PC-9 (cell line): ENCODE data around the gene ITGA3. TPM values are rescaled to one million over a fixed set of nuclear protein-coding genes. Genes with fewer than 3 reads are reported as not detected.

Experiments used
- BruUV-seq: library from RNA; stranded (reverse); fragments of 400-500 nt; replicated peaks from 2 replicates; lab custom pipeline; 2021; lab: Mats Ljungman, UMichigan
- CTCF ChIA-PET: fragments of 300-600 bp; sonication (Branson Sonifier 250); formaldehyde crosslinking; loops from one replicate; lab custom pipeline; 2022; ENCODE audit warnings: antibody characterized with exemption; lab: Charles Lee
- POLR2A ChIA-PET: fragments of 300-600 bp; sonication (Branson Sonifier 250); formaldehyde crosslinking; loops from one replicate; lab custom pipeline; 2022; ENCODE audit warnings: antibody characterized with exemption; ENCODE audit not compliant: unreplicated experiment; lab: Charles Lee
- DNase-seq, 2 experiments: peaks; one replicate each; pipeline versions ENCODE4 v3.0.0 to v3.0.0-alpha.2; 2015 to 2022; ENCODE audit warnings: mixed read lengths in 1 of 2
- H2AFZ ChIP-seq: fragments of 200-600 bp; sonication (generic); 2 replicates; pipeline ENCODE4 v1.8.1; 2017; ENCODE audit warnings: antibody characterized with exemption
- H3F3A ChIP-seq: fragments of 200-600 bp; sonication (generic); 2 replicates; pipeline ENCODE4 v1.8.1; 2017; ENCODE audit warnings: antibody characterized with exemption, mild to moderate bottlenecking, low read depth; ENCODE audit not compliant: insufficient read depth
- H3K27ac ChIP-seq: fragments of 200-600 bp; sonication (generic); 2 replicates; pipeline ENCODE4 v1.6.1; 2016; ENCODE audit warnings: mixed run types
- H3K27me3 ChIP-seq: fragments of 200-600 bp; sonication (generic); 2 replicates; pipeline ENCODE4 v1.6.1; 2016; ENCODE audit warnings: low read depth, mixed run types; ENCODE audit not compliant: insufficient read depth
- H3K36me3 ChIP-seq: fragments of 200-600 bp; sonication (generic); 2 replicates; pipeline ENCODE4 v1.6.1; 2016; ENCODE audit warnings: low read depth, mixed run types
- H3K4me1 ChIP-seq: fragments of 200-600 bp; sonication (generic); replicated peaks from 2 replicates; pipeline ENCODE4 v1.6.1; 2016; ENCODE audit warnings: mixed run types; ENCODE audit not compliant: insufficient read depth
- H3K4me2 ChIP-seq: fragments of 200-600 bp; sonication (generic); 2 replicates; pipeline ENCODE4 v1.6.1; 2017; ENCODE audit warnings: mixed run types
- H3K4me3 ChIP-seq: fragments of 200-600 bp; sonication (generic); 2 replicates; pipeline ENCODE4 v1.6.1; 2016; ENCODE audit warnings: mixed run types
- H3K79me2 ChIP-seq: fragments of 200-600 bp; sonication (generic); 2 replicates; pipeline ENCODE4 v1.6.1; 2017; ENCODE audit warnings: low read depth, mixed run types
- H3K9me2 ChIP-seq: fragments of 200-600 bp; sonication (generic); 2 replicates; pipeline ENCODE4 v1.8.1; 2017; ENCODE audit warnings: mild to moderate bottlenecking; ENCODE audit not compliant: insufficient read depth
- H3K9me3 ChIP-seq: fragments of 200-600 bp; sonication (generic); 2 replicates; pipeline ENCODE4 v1.8.1; 2016; ENCODE audit warnings: low read depth; ENCODE audit not compliant: insufficient read depth
- H4K20me1 ChIP-seq: fragments of 200-600 bp; sonication (generic); 2 replicates; pipeline ENCODE4 v1.8.1; 2017; ENCODE audit not compliant: insufficient read depth
- EZH2 ChIP-seq: fragments of 200-600 bp; sonication (generic); IDR thresholded peaks from 2 replicates; pipeline ENCODE4 v1.8.0; 2017; ENCODE audit warnings: antibody characterized with exemption, low read depth
- intact Hi-C: fragments of 100-400 bp; cut with micrococcal nuclease; formaldehyde crosslinking; loops from one replicate; pipeline ENCODE4 v1.10.0; 2022; ENCODE audit not compliant: unreplicated experiment
- total RNA-seq: library from RNA; stranded (reverse); gene quantifications from 2 replicates; pipeline ENCODE4 v1.2.3, GENCODE V29; 2021
- TF ChIP-seq, protein P1 (sequence below): fragments of 200-600 bp; sonication (generic); conservative IDR thresholded peaks from 2 replicates; pipeline ENCODE4 v1.6.1; 2017; ENCODE audit warnings: mixed run types, antibody characterized with exemption, mild to moderate bottlenecking, moderate library complexity

ITGA3 gene
- total RNA-seq, 1 experiment from 2014 or later, result 291 TPM

DNA sequence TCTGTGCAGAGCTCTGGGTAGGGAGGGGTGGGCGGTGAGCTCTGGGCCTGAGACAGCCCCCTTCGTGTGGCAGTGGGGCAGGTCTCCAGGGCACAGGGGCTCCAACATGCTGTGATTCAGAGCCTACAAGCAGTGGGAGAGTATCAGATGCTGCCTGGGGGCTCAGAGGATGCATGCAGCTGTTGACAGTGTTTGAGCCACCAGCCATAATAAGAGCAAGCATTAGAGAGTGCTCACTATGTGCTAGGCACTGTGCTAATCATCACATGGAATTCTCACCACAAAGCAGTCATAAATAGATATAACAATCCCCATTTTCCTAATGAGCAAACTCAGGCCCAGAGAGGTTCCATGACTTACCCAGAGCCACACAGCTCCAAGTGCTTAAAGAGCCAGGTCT is 47.3 kb downstream of the ITGA3 start:
- no peak overlapping the region for H3K4me3 ChIP-seq
- H2AFZ ChIP-seq, result no peak overlapping the region
- H3K9me3 ChIP-seq, result no peaks in the 10 kb centered on the region
- BruUV-seq, result no TSS peak
- no peaks in the 10 kb centered on the region for H3K9me2 ChIP-seq
- ChIA-PET CTCF (interaction anchor here (0.5 to 1.3 kb wide), 3 partner anchors 11 to 307 kb away, joined by 4 to 5 read pairs (median 5); no protein-coding TSS in a partner anchor), POLR2A (interaction anchor here (0.6 kb wide), 1 partner anchor 605 kb away, joined by 5 read pairs; no protein-coding TSS in a partner anchor)
- H4K20me1 ChIP-seq, result peaks cover 6% of the 10 kb centered on the region; the same call in 1 of the 2 replicates
- no peak for DNase-seq
- H3K4me1 ChIP-seq, result peaks cover 49% of the 10 kb centered on the region
- peaks cover 5% of the 10 kb centered on the region; the same call in 1 of the 2 replicates for H3K79me2 ChIP-seq
- no peaks in the 10 kb centered on the region for H3K27me3 ChIP-seq
- H3K4me2 ChIP-seq, result no peak overlapping the region
- peaks cover 35% of the 10 kb centered on the region for H3F3A ChIP-seq
- no peak overlapping the region for H3K27ac ChIP-seq
- intact Hi-C loops, result no loop called here
- no peaks in the 10 kb centered on the region for H3K36me3 ChIP-seq
- TF ChIP-seq EZH2, result no peak
- TF ChIP-seq, protein P1, sequence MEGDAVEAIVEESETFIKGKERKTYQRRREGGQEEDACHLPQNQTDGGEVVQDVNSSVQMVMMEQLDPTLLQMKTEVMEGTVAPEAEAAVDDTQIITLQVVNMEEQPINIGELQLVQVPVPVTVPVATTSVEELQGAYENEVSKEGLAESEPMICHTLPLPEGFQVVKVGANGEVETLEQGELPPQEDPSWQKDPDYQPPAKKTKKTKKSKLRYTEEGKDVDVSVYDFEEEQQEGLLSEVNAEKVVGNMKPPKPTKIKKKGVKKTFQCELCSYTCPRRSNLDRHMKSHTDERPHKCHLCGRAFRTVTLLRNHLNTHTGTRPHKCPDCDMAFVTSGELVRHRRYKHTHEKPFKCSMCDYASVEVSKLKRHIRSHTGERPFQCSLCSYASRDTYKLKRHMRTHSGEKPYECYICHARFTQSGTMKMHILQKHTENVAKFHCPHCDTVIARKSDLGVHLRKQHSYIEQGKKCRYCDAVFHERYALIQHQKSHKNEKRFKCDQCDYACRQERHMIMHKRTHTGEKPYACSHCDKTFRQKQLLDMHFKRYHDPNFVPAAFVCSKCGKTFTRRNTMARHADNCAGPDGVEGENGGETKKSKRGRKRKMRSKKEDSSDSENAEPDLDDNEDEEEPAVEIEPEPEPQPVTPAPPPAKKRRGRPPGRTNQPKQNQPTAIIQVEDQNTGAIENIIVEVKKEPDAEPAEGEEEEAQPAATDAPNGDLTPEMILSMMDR, result no peak

DNA sequence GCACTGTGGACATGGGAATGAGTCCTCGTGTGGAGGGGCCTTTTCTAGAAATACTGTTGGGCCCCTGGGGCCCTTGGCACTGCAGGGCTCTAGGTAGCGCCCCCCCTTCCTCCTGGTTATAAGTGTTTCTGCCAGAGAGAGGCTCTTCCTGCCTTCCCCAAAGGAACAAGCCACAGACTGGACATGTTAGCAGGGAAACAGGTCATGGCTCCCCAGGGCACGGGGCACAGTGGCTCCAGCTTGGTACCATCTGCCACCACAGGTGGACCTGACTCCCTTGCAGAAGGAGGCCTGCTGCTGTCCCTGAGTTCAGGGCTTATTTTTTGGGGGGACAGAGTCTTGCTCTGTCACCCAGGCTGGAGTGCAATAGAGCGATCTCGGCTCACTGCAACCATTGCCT is 48.0 kb downstream of the ITGA3 start:
- no TSS peak for BruUV-seq
- Histone ChIP-seq H3K4me2 (no peak overlapping the region), H3K36me3 (no peaks in the 10 kb centered on the region), H3F3A (peaks cover 35% of the 10 kb centered on the region), H3K4me1 (peaks cover 51% of the 10 kb centered on the region), H3K79me2 (peaks cover 5% of the 10 kb centered on the region; the same call in 1 of the 2 replicates), H3K9me3 (no peaks in the 10 kb centered on the region), H3K9me2 (no peaks in the 10 kb centered on the region), H2AFZ (no peak overlapping the region), H4K20me1 (peaks cover 6% of the 10 kb centered on the region; the same call in 1 of the 2 replicates), H3K27ac (no peak overlapping the region), H3K27me3 (no peaks in the 10 kb centered on the region), H3K4me3 (no peak overlapping the region)
- TF ChIP-seq, protein P1, result no peak
- TF ChIP-seq EZH2, result no peak
- POLR2A ChIA-PET, result no interaction called here
- DNase-seq, result no peak
- intact Hi-C loops, result no loop called here
- CTCF ChIA-PET, result no interaction called here

DNA sequence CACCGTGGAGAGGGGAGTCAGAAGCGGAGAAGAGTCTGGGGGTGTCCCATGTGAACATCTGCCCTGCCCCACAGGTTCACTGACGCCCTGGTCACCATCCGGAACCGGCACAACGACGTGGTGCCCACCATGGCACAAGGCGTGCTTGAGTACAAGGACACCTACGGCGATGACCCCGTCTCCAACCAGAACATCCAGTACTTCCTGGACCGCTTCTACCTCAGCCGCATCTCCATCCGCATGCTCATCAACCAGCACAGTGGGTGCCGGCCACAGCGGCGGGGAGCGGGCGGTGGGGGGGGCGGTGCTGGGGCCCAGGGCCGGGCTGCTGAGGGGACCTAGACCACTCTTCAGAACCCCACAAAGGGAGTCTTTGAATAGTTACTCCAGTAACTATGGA is 49.9 kb downstream of the ITGA3 start:
- no peak overlapping the region for H3K27ac ChIP-seq
- H2AFZ ChIP-seq, result no peak overlapping the region
- no peak for TF ChIP-seq EZH2
- TF ChIP-seq, protein P1, result no peak
- H3K4me1 ChIP-seq, result peaks cover 39% of the 10 kb centered on the region
- peaks cover 6% of the 10 kb centered on the region; the same call in 1 of the 2 replicates for H4K20me1 ChIP-seq
- peaks cover 18% of the 10 kb centered on the region for H3F3A ChIP-seq
- H3K27me3 ChIP-seq, result no peaks in the 10 kb centered on the region
- H3K79me2 ChIP-seq, result peaks cover 5% of the 10 kb centered on the region; the same call in 1 of the 2 replicates
- no peak overlapping the region for H3K4me3 ChIP-seq
- BruUV-seq, result no TSS peak
- H3K4me2 ChIP-seq, result no peak overlapping the region
- no peaks in the 10 kb centered on the region for H3K9me3 ChIP-seq
- intact Hi-C loops, result no loop called here
- CTCF ChIA-PET, result no interaction called here
- no peaks in the 10 kb centered on the region for H3K9me2 ChIP-seq
- no peak for DNase-seq
- POLR2A ChIA-PET, result interaction anchor here (0.5 kb wide), 1 partner anchor 544 kb away, joined by 3 read pairs; no protein-coding TSS in a partner anchor
- H3K36me3 ChIP-seq, result no peaks in the 10 kb centered on the region
